Measurements from ENCODE around the gene PCED1B.

- TF ChIP-seq EZH2 (IDR thresholded peaks at IDR 0.05; ENCODE audit: borderline replicate concordance) (no peak), CTCF (IDR thresholded peaks at IDR 0.05; ENCODE audit: poor library complexity) (no peak)
Observed at GRCh38 chr12:47041327-47041726, 38.1 kb upstream of the PCED1B start.
